Fibroblast of skin of left biceps (primary cell): ENCODE measurements around the gene SLC35F3.
"Not testable (repeated sequence)": the region's sequence is repeated elsewhere in the genome, so short reads cannot be mapped to it uniquely, and the experiment has no call there.

Experiments used
- DNase-seq, 2 experiments: peaks; one replicate each; pipeline ENCODE4 v3.0.0-alpha.2; 2013; ENCODE audit warnings: low read depth in 2 of 2

The SLC35F3 gene

GRCh38 chr1:234103198-234103597 is 198.7 kb downstream of the SLC35F3 start:
- no peak for DNase-seq

- no peak for DNase-seq
These were observed 201.6 kb downstream of the SLC35F3 start for GRCh38 chr1:234106032-234106431.

- no peak for DNase-seq
These were observed 203.0 kb downstream of the SLC35F3 start for GRCh38 chr1:234107416-234108021.

GRCh38 chr1:234108921-234109320 is 204.4 kb downstream of the SLC35F3 start:
- no peak for DNase-seq

GRCh38 chr1:234109840-234110239 is 205.4 kb downstream of the SLC35F3 start:
- no peak for DNase-seq

- DNase-seq, result no peak
These were observed 207.1 kb downstream of the SLC35F3 start for GRCh38 chr1:234111458-234112142.

- peak; percentile 8 to 15 for DNase-seq
These were observed 210.3 kb downstream of the SLC35F3 start for GRCh38 chr1:234114648-234115307.

GRCh38 chr1:234118911-234119310 is 214.4 kb downstream of the SLC35F3 start:
- DNase-seq, result no peak

GRCh38 chr1:234119431-234119830 is 215.0 kb downstream of the SLC35F3 start:
- DNase-seq, result no peak

- DNase-seq, result no peak
These were observed 216.0 kb downstream of the SLC35F3 start for GRCh38 chr1:234120327-234120944.

GRCh38 chr1:234121659-234122058 is 217.2 kb downstream of the SLC35F3 start:
- DNase-seq, result not testable (repeated sequence)

GRCh38 chr1:234122571-234122970 is 218.1 kb downstream of the SLC35F3 start:
- not testable (repeated sequence) for DNase-seq

- no peak for DNase-seq
These were observed 219.4 kb downstream of the SLC35F3 start for GRCh38 chr1:234123867-234124266.

GRCh38 chr1:234125283-234125682 is 220.8 kb downstream of the SLC35F3 start:
- no peak for DNase-seq

GRCh38 chr1:234125714-234126113 is 221.2 kb downstream of the SLC35F3 start:
- DNase-seq, result no peak

- DNase-seq, result no peak
These were observed 222.7 kb downstream of the SLC35F3 start for GRCh38 chr1:234127026-234127671.

- DNase-seq, result no peak
These were observed 228.3 kb downstream of the SLC35F3 start for GRCh38 chr1:234132795-234133194.

GRCh38 chr1:234134878-234135277 is 230.4 kb downstream of the SLC35F3 start:
- DNase-seq, result no peak

GRCh38 chr1:234135501-234135900 is 231.0 kb downstream of the SLC35F3 start:
- no peak for DNase-seq

GRCh38 chr1:234136073-234136472 is 231.6 kb downstream of the SLC35F3 start:
- no peak for DNase-seq

GRCh38 chr1:234139966-234140365 is 235.5 kb downstream of the SLC35F3 start:
- DNase-seq, result no peak

- DNase-seq, result no peak
These were observed 235.9 kb downstream of the SLC35F3 start for GRCh38 chr1:234140388-234140787.
